SK-N-SH (cell line): ENCODE results near the gene SMIM14. TPM values are rescaled to one million over a fixed set of nuclear protein-coding genes. Genes with fewer than 3 reads are reported as not detected.
A peak's percentile ranks its signal among the peaks of the same experiment; 100 is the strongest.

Source experiments
- CTCF ChIA-PET: fragments of 300-600, 350-600 bp; formaldehyde crosslinking; extraction: SDS; loops from one replicate; lab custom pipeline; 2021; lab: Yijun Ruan, JAX
- POLR2A ChIA-PET: fragments of 350-600 bp; sonication (Branson Sonifier 250); formaldehyde crosslinking; extraction: SDS; loops from one replicate; lab custom pipeline; 2020; ENCODE audit warnings: antibody characterized with exemption, inconsistent platforms; lab: Yijun Ruan, JAX
- DNase-seq: peaks from one replicate; pipeline ENCODE4 v3.0.0; 2012
- H2AFZ ChIP-seq: fragments of 200-600 bp; sonication (generic); 2 replicates; pipeline ENCODE4 v1.8.1; 2016; ENCODE audit warnings: antibody characterized with exemption, mild to moderate bottlenecking, low read depth
- H3F3A ChIP-seq: fragments of 200-600 bp; sonication (generic); replicated peaks from 2 replicates; pipeline ENCODE3; 2016; ENCODE audit warnings: antibody characterized with exemption, mild to moderate bottlenecking; ENCODE audit not compliant: insufficient read depth
- H3K27ac ChIP-seq, 2 experiments: fragments of 200-500 bp in 1 of 2; fragments of 200-600 bp in 1 of 2; sonication (Bioruptor generic) in 1 of 2; sonication (generic), shearing (Covaris generic) in 1 of 2; 2 replicates each; pipeline versions ENCODE4 v1.5.1 to v1.6.1; 2014 to 2016; ENCODE audit warnings: low read depth in 2 of 2, inconsistent platforms in 1 of 2, low read length in 1 of 2, mild to moderate bottlenecking in 1 of 2, mixed read lengths in 1 of 2
- H3K27me3 ChIP-seq: fragments of 200-600 bp; sonication (generic), shearing (Covaris generic); 2 replicates; pipeline ENCODE4 v1.6.1; 2016; ENCODE audit warnings: mixed run types; ENCODE audit not compliant: insufficient read depth
- H3K36me3 ChIP-seq, 2 experiments: fragments of 200-500 bp in 1 of 2; fragments of 200-600 bp in 1 of 2; sonication (Bioruptor generic) in 1 of 2; sonication (generic) in 1 of 2; replicated peaks in 1 of 2; 2 replicates each; pipeline versions ENCODE3 to v1.5.1; 2014 to 2016; ENCODE audit warnings: low read length in 1 of 2, mild to moderate bottlenecking in 1 of 2; ENCODE audit not compliant: insufficient read depth in 2 of 2, control insufficient read depth in 1 of 2
- H3K4me1 ChIP-seq, 2 experiments: fragments of 200-500 bp in 1 of 2; fragments of 200-600 bp in 1 of 2; sonication (Bioruptor generic) in 1 of 2; sonication (generic), shearing (Covaris generic) in 1 of 2; 2 replicates each; pipeline versions ENCODE4 v1.5.1 to v1.6.1; 2014 to 2016; ENCODE audit warnings: low read depth in 1 of 2, low read length in 1 of 2, mixed run types in 1 of 2; ENCODE audit not compliant: insufficient read depth in 2 of 2, control insufficient read depth in 1 of 2
- H3K4me2 ChIP-seq: fragments of 200-600 bp; sonication (generic), shearing (Covaris generic); 2 replicates; pipeline ENCODE4 v1.6.1; 2017; ENCODE audit warnings: mixed run types
- H3K4me3 ChIP-seq, 2 experiments: fragments of 200-500 bp in 1 of 2; fragments of 200-600 bp in 1 of 2; sonication (Bioruptor generic) in 1 of 2; sonication (generic), shearing (Covaris generic) in 1 of 2; 2 replicates each; pipeline versions ENCODE4 v1.5.1 to v1.8.1; 2014 to 2016; ENCODE audit warnings: low read depth in 2 of 2, inconsistent platforms in 1 of 2, low read length in 1 of 2, mild to moderate bottlenecking in 1 of 2, mixed read lengths in 1 of 2, moderate library complexity in 1 of 2
- H3K79me2 ChIP-seq: fragments of 200-600 bp; sonication (generic); 2 replicates; pipeline ENCODE4 v1.8.1; 2017; ENCODE audit warnings: mild to moderate bottlenecking; ENCODE audit not compliant: insufficient read depth
- H3K9ac ChIP-seq: fragments of 200-600 bp; sonication (generic); 2 replicates; pipeline ENCODE4 v1.6.1; 2017; ENCODE audit warnings: mixed run types
- H3K9me2 ChIP-seq: fragments of 200-600 bp; sonication (generic); 2 replicates; pipeline ENCODE4 v1.6.1; 2017; ENCODE audit warnings: mixed run types
- H3K9me3 ChIP-seq: fragments of 200-600 bp; sonication (generic); 2 replicates; pipeline ENCODE4 v1.6.1; 2017; ENCODE audit warnings: mixed run types, mild to moderate bottlenecking, moderate library complexity
- H4K20me1 ChIP-seq: fragments of 200-600 bp; sonication (generic); 2 replicates; pipeline ENCODE4 v1.6.1; 2017; ENCODE audit warnings: mild to moderate bottlenecking, mixed run types; ENCODE audit not compliant: insufficient read depth
- ELF1 ChIP-seq: IDR thresholded peaks from 2 replicates; pipeline ENCODE4 v1.4.0; 2012
- EP300 ChIP-seq, 2 experiments: IDR thresholded peaks; 2 replicates each; pipeline versions ENCODE4 v1.4.0 to v1.6.1; 2012; ENCODE audit warnings: borderline replicate concordance in 1 of 2, low read depth in 1 of 2, low read length in 1 of 2
- FOSL2 ChIP-seq: IDR thresholded peaks from 2 replicates; pipeline ENCODE4 v1.4.0; 2012; ENCODE audit warnings: low read depth, mild to moderate bottlenecking, moderate library complexity, borderline replicate concordance
- FOXJ3 ChIP-seq: sonication (generic); formaldehyde crosslinking; IDR thresholded peaks from 2 replicates; pipeline ENCODE4 v1.5.1; 2020; ENCODE audit warnings: mild to moderate bottlenecking, missing genetic modification reagents
- GATA2 ChIP-seq: sonication (generic); formaldehyde crosslinking; IDR thresholded peaks from 2 replicates; pipeline ENCODE4 v1.5.0; 2020; ENCODE audit warnings: mild to moderate bottlenecking, missing genetic modification reagents
- MXI1 ChIP-seq: IDR thresholded peaks from 2 replicates; pipeline ENCODE4 v1.6.1; 2012; ENCODE audit warnings: mild to moderate bottlenecking, low read depth, low read length, improper control_type of control experiment
- POLR2AphosphoS5 ChIP-seq: IDR thresholded peaks from 2 replicates; pipeline ENCODE4 v1.6.1; 2012; ENCODE audit warnings: low read depth, low read length
- RAD21 ChIP-seq: IDR thresholded peaks from 2 replicates; pipeline ENCODE4 v1.6.1; 2012; ENCODE audit warnings: mild to moderate bottlenecking, low read length
- RFX5 ChIP-seq: IDR thresholded peaks from 2 replicates; pipeline ENCODE4 v1.6.1; 2012; ENCODE audit warnings: mild to moderate bottlenecking, improper control_type of control experiment, low read length
- TAF1 ChIP-seq: IDR thresholded peaks from 2 replicates; pipeline ENCODE4 v1.6.1; 2012; ENCODE audit warnings: low read depth, mild to moderate bottlenecking, low read length, moderate library complexity, borderline replicate concordance
- TCF12 ChIP-seq: IDR thresholded peaks from 2 replicates; pipeline ENCODE4 v1.4.0; 2012
- TEAD4 ChIP-seq: IDR thresholded peaks from 2 replicates; pipeline ENCODE4 v1.4.0; 2012; ENCODE audit warnings: mild to moderate bottlenecking, borderline replicate concordance; ENCODE audit not compliant: insufficient read depth
- YY1 ChIP-seq: IDR thresholded peaks from 2 replicates; pipeline ENCODE4 v1.4.0; 2012; ENCODE audit warnings: low read depth, mild to moderate bottlenecking
- WGBS: methylation state at CpG from one replicate; pipeline ENCODE4 v1.1.6; 2017; ENCODE audit warnings: low lambda C conversion rate; 5-methylcytosine and 5-hydroxymethylcytosine counted together
- polyA plus RNA-seq, 3 experiments: library from polyadenylated mRNA; depleted of rRNA; stranded (reverse); fragments of >200 nt; gene quantifications; 2 replicates each; pipeline ENCODE4 v1.2.3, GENCODE V29; 2012
- TF ChIP-seq, protein P1 (sequence below): IDR thresholded peaks from 2 replicates; pipeline ENCODE4 v1.6.1; 2012; ENCODE audit warnings: mild to moderate bottlenecking, low read depth, low read length, moderate library complexity
- TF ChIP-seq, protein P2 (sequence below): fragments of 150-350 bp; IDR thresholded peaks from 2 replicates; pipeline ENCODE4 v1.6.1; 2017; ENCODE audit warnings: antibody characterized with exemption, low read length, low read depth, borderline replicate concordance

Gene SMIM14
- polyA plus RNA-seq, 1 of the 3 experiments (the other 2 are of a cell fraction) = 12.6 TPM

DNA sequence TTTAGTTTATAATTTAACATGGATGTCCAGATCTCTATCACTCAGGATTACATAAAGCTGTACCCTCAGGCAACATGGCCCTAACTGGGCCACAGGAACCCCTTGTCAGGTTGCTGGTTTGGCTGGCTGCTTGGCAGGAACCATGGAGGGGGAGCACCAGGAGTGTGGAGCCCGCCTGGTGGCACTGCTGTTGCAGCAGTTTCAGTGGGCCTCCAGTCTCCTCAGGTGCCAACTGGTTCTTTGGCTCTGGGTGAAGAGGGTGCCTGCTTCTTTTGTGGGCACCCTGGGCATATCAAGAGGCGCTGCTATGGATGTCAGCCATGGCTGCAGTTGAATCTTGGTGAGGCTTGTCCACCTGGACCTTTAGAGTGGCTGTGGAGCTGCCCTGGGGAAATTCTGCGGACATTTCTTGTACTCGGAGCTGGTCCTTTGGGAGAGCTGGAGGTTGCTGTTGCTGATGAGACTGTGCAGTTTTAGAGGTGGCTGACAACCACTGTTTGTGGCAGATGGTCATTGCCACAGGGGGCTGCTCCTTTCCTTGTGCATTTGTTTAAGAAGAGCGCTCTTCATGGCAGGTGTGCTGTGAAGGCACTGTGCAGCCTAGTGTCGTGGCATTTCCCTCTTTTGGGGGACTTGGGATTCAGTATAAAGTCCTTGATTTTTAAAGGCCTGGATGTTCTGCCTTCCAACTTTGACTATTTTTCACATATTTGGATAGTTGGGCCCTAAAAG lies 10.3 kb upstream of the SMIM14 start:
- Histone ChIP-seq H3K4me2 (no peak overlapping the region), H3K9ac (no peak overlapping the region), H3K36me3 (peaks cover 0 to 3% of the 10 kb centered on the region in 2 experiments), H3K9me2 (no peaks in the 10 kb centered on the region), H3K27ac (no peak overlapping the region), H3F3A (no peaks in the 10 kb centered on the region), H2AFZ (no peak overlapping the region), H3K4me1 (no peaks in the 10 kb centered on the region; a peak in 1 of 4 replicates), H3K4me3 (no peak overlapping the region), H3K27me3 (no peaks in the 10 kb centered on the region), H3K9me3 (no peaks in the 10 kb centered on the region), H3K79me2 (no peaks in the 10 kb centered on the region)
- CTCF ChIA-PET = interaction anchor here (1.0 kb wide), 1 partner anchor 15 kb away, joined by 4 read pairs; no protein-coding TSS in a partner anchor
- POLR2A ChIA-PET = no interaction called here
- WGBS = 81% methylated on average over 3 of the region's 6 CpGs
- TF ChIP-seq, protein P1, sequence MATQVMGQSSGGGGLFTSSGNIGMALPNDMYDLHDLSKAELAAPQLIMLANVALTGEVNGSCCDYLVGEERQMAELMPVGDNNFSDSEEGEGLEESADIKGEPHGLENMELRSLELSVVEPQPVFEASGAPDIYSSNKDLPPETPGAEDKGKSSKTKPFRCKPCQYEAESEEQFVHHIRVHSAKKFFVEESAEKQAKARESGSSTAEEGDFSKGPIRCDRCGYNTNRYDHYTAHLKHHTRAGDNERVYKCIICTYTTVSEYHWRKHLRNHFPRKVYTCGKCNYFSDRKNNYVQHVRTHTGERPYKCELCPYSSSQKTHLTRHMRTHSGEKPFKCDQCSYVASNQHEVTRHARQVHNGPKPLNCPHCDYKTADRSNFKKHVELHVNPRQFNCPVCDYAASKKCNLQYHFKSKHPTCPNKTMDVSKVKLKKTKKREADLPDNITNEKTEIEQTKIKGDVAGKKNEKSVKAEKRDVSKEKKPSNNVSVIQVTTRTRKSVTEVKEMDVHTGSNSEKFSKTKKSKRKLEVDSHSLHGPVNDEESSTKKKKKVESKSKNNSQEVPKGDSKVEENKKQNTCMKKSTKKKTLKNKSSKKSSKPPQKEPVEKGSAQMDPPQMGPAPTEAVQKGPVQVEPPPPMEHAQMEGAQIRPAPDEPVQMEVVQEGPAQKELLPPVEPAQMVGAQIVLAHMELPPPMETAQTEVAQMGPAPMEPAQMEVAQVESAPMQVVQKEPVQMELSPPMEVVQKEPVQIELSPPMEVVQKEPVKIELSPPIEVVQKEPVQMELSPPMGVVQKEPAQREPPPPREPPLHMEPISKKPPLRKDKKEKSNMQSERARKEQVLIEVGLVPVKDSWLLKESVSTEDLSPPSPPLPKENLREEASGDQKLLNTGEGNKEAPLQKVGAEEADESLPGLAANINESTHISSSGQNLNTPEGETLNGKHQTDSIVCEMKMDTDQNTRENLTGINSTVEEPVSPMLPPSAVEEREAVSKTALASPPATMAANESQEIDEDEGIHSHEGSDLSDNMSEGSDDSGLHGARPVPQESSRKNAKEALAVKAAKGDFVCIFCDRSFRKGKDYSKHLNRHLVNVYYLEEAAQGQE = no peak
- TF ChIP-seq GATA2 (CRISPR knock-in tag) (no peak), EP300 (IDR thresholded peaks at IDR 0.05; ENCODE audit: borderline replicate concordance in 1 of 2, low read depth in 1 of 2, low read length in 1 of 2) (no peak), POLR2AphosphoS5 (no peak), MXI1 (no peak), TCF12 (no peak), FOSL2 (no peak), YY1 (no peak), RAD21 (no peak), TAF1 (no peak), FOXJ3 (CRISPR knock-in tag) (no peak), ELF1 (no peak), RFX5 (no peak), TEAD4 (no peak)
- TF ChIP-seq, protein P2, sequence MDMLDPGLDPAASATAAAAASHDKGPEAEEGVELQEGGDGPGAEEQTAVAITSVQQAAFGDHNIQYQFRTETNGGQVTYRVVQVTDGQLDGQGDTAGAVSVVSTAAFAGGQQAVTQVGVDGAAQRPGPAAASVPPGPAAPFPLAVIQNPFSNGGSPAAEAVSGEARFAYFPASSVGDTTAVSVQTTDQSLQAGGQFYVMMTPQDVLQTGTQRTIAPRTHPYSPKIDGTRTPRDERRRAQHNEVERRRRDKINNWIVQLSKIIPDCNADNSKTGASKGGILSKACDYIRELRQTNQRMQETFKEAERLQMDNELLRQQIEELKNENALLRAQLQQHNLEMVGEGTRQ = no peak
- TF ChIP-seq, all 33 proteins: peak for 0
- DNase-seq = peak; percentile 27
- no peaks in the 10 kb centered on the region for H4K20me1 ChIP-seq
